Measurements from ENCODE around the gene KCNIP1.

GRCh38 chr5:170757182-170757601, 253.4 kb downstream of the KCNIP1 start:
- TF ChIP-seq JUND (IDR thresholded peaks at IDR 0.05) (no peak), POLR2AphosphoS5 (IDR thresholded peaks at IDR 0.05; ENCODE audit: low read depth, low read length) (no peak), GABPA (IDR thresholded peaks at IDR 0.05; ENCODE audit: low read depth) (no peak), FOXJ3 (CRISPR knock-in tag; IDR thresholded peaks at IDR 0.05) (no peak), MXI1 (IDR thresholded peaks at IDR 0.05; ENCODE audit: low read depth, low read length) (no peak), PBX3 (IDR thresholded peaks at IDR 0.05) (no peak), CTCF (IDR thresholded peaks at IDR 0.05) (no peak), RXRA (IDR thresholded peaks at IDR 0.05; ENCODE audit: borderline replicate concordance, low read depth) (no peak), MAX (IDR thresholded peaks at IDR 0.05; ENCODE audit: low read depth) (no peak)

Measured in SK-N-SH (cell line).